NCI-H460 (cell line): ENCODE measurements around the gene GOLGA3. TPM values are rescaled to one million over a fixed set of nuclear protein-coding genes. Genes with fewer than 3 reads are reported as not detected.
"Not testable (repeated sequence)": the region's sequence is repeated elsewhere in the genome, so short reads cannot be mapped to it uniquely, and the experiment has no call there.

Source experiments
- DNase-seq: peaks from one replicate; pipeline ENCODE4 v3.0.0-alpha.2; 2016; ENCODE audit warnings: low read depth; ENCODE audit errors: extremely low read depth
- total RNA-seq: library from RNA; depleted of rRNA; stranded (reverse); fragments of >200 nt; shearing (Covaris generic); gene quantifications from 2 replicates; pipeline ENCODE4 v1.2.3, GENCODE V29; 2014

GOLGA3 gene
- total RNA-seq, 1 experiment from 2014 or later, result 47.5 TPM

DNA sequence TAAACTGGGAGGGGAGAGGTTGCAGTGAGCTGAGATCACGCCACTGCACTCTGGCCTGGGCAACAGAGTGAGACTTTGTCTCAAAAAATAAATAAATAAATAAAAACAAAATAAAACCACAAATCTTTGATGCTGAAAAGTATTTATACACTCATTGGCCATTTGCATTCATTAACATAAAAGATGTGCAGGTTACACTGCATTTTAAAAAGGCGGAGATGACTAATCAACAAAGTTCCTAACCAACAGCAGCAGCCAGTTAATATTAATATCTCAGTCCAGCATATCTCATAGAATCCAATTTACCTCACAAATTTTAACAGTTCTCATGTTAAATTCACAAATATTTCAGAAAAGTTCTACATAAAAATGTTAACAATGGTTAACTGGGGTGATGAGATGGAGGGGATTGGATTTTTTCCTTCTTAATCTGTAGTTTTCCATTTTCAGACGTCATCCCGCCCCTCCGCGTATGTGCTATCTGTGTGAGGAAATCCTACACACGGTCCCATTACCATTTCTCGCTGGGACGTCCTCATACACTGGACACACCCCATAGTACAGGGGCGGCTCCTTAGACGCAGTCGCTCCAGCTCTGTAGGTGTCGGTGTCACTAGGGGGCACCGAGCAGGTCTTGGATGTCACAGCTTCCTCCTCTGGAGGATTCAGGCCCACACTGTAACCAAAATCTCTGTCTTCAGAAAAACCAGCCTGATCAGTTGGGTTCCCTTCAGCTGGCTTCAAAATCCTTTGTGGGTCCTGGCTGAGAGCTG is 74.3 kb downstream of the GOLGA3 start:
- DNase-seq, result no peak

DNA sequence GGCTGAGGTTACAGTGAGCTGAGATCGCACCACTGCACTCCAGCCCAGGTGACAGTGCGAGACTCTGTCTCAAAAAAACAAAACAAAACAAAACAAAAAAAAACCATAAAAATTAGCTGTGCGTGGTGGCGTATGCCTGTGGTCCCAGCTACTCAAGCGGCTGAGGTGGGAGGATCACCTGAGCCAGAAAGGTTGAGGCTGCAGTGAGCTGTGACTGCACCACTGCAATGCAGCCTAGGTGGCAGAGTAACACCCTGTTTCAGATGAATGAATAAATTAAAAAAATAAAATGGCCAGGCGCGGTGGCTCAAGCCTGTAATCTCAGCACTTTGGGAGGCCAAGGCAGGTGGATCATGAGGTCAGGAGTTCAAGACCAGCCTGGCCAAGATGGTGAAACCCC is 75.0 kb downstream of the GOLGA3 start:
- not testable (repeated sequence) for DNase-seq

DNA sequence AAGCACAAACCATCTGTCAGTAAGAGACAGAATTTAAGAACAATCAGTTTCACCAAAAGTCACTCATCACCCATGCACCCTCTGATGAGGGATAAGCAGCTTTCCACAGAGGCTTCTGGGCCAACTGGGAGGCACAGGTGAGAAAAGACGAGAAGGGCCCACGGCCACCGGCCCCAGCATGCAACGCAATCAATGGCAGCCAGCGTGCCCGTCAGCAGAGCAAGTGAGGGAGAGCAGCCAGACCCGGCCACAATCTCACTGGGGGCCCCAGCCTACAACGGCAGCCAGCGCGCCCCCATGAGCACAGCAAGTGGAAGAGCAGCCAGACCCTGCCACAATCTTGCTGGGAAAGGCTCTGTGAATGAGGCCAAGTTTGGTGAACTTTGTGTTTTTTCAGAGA is 80.3 kb downstream of the GOLGA3 start:
- no peak for DNase-seq

GRCh38 chr12:132747896-132748295 is 80.8 kb downstream of the GOLGA3 start:
- no peak for DNase-seq

- DNase-seq, result no peak
These were observed 81.3 kb downstream of the GOLGA3 start for GRCh38 chr12:132747395-132747794.

GRCh38 chr12:132746613-132747012 is 82.1 kb downstream of the GOLGA3 start:
- DNase-seq, result no peak

DNA sequence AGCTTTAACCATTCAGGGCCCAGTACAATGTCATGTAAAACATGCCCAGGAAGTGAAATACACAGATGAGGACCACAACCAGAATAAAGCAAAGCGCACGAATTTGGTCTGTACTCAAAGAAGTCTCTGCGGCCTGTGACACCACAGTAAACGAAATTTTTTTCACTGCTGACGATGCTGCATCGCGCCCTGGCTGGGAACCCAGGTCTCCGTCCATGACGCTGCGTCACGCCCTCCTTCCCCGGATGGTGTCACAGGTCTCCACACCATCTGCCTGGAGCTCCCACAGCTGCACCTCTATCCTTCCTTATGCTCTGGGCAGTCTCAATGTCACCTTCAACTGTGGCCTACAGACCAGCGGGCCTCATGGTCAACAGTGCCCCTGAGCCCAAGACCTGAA is 84.8 kb downstream of the GOLGA3 start:
- DNase-seq, result no peak

DNA sequence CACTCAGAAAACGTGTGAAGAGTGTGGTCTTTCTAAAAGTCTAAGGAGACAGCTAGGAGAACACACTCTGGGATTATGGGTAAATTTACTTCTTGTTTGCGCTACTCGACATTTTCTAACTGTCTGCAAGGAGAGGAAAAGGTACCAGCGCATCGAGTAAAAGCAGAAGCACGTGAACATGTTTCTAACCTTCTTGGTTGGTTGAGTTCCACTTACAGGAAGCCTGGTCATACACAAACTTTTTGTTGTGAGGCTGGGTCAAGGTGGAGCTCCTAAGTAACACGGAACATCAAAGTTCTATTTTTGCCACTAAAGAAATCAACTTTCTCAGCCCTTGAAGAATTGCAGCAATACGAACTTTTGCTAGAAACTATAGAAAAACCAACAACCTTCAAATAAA is 87.0 kb downstream of the GOLGA3 start:
- DNase-seq, result no peak

DNA sequence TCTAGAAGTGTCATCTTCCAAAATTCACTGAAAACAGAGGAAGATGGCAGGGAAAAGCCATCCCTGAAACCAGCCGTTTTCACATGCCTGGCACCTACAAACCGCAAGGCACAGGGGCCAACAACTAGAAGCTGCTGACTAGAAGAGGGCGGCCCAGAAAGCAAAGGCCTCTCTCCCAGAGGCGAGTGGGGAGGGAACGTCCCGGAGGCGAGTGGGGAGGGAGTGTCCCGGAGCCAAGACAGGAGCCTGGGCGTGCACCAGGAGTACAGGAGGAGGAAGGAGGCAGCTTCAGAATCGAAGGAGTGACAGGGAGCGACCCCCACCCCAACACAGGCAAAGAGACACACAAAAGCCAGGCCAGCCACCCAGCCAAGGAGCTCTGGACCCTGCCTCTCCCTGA is 88.0 kb downstream of the GOLGA3 start:
- no peak for DNase-seq

DNA sequence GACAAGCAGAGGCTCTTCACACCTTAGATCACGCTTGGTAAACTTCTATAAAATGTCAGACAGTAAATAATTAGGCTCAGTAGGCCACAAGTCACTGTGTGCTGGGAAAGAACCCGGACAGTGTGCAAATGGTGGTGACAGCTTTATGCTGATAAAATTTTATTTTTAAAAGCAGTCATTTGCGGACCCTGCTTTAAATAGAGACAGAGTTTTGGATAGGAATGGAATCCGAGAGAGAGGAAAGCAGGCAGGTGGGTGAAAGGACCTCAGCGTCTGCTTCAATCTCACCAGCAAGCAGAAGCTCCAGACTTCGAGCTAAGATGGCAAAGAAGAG is 88.4 kb downstream of the GOLGA3 start:
- no peak for DNase-seq

DNA sequence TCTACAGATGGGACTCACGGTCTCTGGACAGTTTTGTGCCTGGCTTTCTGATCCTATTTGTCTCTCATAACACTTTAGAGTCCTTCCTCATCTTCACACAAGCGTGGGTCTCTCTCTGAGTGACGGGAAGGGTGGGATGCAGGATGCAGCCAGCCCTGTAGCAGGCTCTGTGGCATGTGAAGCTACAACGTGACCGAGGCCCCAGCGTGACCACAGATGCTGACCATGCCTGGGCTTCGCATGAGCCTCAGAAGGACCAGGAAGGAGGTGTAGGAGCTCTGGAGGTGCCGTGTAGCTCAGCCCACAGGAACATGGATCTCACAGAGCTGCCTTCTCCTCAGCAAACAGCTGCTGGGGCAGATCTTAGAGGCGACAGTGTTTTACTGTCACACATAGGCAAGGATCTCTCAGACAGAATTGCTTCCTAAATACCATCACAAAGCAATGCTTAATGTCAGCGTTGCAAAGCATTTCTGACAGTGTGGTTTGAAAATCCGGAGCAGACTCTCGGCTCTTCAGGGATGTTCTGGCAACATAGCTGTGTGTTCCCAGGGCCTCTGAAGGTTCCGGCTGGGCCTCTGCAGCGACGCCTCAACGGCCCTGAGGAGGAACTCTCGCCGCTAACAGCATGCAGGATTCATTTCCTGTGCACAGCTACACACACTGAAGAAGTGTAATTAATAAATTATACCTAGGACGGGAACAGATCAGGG is 88.9 kb downstream of the GOLGA3 start:
- DNase-seq, result no peak

- DNase-seq, result no peak
These were observed 91.8 kb downstream of the GOLGA3 start for GRCh38 chr12:132736913-132737312.

DNA sequence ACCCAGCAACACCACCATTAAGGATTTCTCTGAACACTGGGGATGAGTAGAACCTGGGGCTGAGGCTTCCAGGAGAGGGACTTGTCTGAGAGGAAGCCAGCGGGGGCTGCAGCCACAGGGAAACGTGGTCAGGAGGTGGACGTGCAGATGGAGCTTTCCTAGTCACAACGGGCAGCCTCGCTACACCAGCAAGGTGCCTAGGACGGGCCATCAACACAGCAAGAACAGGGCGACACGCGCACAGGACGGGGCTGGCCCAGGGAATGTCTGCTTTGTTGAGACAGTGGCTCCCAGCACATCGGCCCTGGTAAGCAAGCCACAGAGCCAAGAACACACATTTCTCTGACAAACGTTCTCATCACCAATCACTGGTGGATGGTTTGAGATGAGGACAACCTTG is 92.3 kb downstream of the GOLGA3 start:
- DNase-seq, result no peak

- no peak for DNase-seq
These were observed 93.2 kb downstream of the GOLGA3 start for GRCh38 chr12:132735496-132735895.

DNA sequence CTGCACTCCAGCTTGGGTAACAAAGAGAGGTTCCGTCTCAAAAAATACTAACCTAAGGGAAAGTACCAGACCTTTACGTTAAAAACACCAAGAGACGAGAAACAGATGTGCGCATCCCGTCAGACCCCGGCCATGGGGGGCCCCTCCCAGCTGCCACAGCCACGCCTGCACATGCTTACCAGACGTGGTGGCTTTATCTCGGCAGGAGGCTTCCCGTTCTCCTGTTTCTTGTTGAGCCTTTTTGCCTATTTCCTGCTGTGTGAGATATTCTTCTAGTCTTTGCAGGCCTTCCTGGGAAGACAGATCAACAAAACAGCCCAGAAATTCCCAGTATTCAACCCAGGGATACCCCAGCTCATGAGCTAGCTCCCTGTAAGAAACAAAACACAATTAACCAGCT is 94.5 kb downstream of the GOLGA3 start:
- DNase-seq, result no peak

DNA sequence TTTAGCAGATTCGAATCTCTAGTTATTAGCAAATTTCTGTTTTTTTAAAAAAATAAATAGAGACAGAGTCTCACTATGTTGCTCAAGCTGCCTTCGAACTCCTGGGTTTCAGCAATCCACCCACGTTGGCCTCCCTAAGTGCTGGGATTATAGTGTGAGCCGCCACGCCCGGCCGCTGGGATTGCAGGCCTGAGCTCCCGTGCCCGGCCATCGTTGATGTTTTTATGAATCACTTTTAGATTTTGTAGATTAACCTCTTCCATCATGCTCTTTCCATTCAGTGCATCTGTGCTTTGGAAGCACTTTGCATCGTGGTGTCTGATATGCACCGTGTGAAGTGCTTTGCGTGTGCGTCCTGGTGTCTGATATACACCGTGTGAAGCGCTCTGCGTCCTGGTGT is 97.1 kb downstream of the GOLGA3 start:
- no peak for DNase-seq

GRCh38 chr12:132730353-132730752 is 98.3 kb downstream of the GOLGA3 start:
- DNase-seq, result no peak

DNA sequence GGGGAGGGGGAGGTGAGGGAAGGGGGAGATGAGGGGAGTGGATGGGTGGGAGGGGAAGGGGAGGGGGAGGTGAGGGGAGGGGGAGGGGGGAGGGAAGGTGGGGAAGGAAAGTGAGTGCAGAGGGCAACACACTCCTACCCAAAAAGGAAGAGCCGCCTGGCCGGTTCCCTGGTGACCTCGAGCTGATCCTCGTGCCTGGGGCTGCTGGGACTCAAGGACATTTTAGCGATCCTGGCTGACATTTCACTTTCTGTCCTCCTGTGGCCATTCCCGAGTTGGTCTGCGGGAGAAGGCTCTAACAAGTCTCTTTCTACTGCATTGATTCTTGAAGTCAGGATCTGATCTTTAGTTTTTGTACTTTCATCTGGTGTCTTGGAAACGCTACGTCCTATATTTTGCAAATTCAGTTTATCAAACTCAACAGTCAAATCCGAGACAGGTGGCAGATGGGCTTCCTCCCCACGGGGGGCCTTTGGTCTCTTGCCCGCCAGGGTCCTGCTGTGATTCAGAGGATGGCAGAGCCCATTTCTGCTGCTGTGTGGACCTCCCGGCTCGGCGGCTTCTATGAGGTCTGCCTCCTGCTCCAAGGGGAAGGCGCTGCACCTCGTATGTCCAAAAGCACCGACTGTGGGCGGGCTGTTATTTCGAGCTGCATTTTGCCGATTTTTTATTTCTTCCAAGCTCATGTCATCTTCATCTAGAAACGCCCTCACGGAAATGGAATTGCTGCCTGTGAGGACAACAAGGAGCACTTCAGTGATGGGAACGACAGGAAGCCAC is 98.9 kb downstream of the GOLGA3 start:
- no peak for DNase-seq

DNA sequence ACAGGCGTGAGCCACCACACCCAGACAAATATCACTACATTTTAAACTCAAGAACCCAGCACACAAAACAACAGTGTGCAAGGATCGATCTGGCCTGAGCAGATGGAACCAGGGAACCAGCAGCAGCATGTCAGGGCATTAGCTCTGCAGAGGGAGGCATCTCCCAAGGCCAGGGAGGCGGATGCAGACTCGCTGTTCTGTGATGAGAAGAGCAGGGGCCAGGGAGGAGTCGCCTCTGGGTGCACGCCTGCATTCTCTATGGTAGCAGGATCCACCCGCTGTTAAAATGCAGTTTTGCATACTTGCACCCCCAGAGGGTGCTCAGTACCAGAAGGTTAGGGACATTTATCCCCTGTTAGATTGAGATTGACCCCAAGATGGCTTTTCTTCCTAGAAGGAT is 100.2 kb downstream of the GOLGA3 start:
- DNase-seq, result no peak

- no peak for DNase-seq
These were observed 101.4 kb downstream of the GOLGA3 start for GRCh38 chr12:132727091-132727794.

DNA sequence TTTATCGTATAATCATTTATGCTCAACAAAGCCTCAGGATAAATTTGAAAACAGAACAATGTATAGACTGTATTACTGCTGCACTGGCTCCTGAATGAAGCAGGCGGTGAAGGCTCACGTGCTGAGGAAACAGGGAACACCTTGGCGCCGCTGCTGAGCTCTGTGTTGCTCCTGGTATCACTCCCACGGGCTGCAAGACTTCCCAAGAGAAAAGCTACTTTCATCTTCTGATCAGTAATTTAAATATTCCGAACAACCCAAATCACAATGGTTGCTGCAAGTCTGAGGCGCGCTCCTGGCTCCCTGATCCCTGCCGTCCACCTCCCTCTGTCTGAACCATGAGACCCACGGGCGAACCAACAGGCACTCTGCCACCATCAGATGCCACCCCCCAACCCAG is 102.3 kb downstream of the GOLGA3 start:
- no peak for DNase-seq
